ENCODE data around the gene GABRA6.
"Not testable (repeated sequence)": the region's sequence is repeated elsewhere in the genome, so short reads cannot be mapped to it uniquely, and the experiment has no call there.

GABRA6 gene

DNA sequence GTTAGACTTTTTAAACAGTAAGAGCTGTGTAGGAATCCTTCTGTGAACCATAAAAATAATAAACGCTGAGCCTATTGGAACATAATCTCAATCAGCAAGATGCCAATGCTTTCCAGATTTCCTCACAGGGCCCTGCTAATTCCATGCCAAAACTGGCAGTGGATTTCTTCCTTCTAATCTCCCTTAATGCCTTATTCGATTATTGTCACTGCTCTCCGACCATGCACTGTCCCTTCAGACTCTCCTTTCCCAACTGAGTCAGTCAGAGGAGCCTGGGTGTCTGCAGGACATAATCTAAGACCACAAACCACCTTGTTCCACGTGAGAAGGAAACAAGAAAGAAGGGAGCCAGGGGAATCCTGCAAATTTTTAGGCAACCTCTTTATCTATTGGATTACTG, at the start of gene GABRA6:
Gene GABRA6, plus strand, starts transcription at position 261 of the 400 bp plus-strand sequence. CDS start 269 bp downstream, outside the sequence.
- no peak for DNase-seq

DNA sequence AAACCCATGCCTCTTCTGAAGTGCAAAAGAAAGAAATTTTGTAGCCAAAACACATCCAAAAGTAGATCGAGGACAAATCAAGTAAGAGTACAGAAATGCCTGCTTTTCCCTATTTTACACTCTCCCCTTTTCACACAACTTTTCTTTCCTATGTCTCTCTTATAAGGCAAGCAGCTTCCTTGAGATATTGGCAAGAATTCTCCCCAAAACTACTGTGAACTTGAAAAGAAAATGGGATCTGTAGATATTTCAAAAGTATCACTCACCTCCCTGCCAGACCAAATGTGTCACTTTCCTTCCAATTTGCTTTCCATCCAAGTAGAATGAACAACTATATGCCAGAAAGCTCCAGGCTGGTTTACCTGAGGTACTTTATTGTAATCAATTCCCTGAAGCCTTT, 47.9 kb upstream of the GABRA6 start:
- DNase-seq = no peak

DNA sequence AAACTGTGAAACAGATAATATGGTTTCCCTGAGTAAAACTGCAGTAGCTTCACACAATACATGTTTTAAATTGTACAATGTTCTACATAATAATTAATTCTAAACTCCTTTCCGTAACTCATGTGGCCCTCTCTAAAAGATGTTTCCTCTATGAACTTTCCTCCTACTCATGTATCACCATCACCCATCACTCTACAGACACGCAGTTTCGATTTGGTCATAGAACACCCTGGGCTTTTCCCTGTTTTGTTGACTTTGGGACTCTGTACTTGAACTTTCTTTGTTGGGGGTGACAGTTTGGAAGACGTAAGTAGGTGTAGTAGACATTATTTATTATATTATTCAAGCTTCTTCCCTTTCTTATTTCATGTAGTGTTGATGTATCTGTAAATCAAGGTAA, 44.1 kb upstream of the GABRA6 start:
- DNase-seq = no peak

DNA sequence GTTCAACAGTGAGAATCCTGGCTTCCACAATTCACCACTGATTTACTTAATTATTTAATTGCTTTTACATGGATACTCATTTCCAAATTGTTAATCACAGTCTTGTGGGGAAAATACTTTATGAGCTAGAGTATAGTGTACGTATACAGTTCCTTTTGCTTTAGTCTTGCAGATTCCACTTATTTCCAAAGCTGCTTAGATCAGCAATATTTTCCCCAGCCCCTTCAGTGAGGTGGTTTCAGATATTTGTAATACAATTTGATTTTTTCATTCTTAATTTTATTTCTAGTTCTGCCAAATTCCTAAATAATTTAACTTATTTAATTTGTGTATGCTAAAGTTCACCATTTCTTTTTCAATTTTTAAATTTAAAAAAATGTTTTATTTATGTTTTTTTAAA, 40.3 kb upstream of the GABRA6 start:
- no peak for DNase-seq

DNA sequence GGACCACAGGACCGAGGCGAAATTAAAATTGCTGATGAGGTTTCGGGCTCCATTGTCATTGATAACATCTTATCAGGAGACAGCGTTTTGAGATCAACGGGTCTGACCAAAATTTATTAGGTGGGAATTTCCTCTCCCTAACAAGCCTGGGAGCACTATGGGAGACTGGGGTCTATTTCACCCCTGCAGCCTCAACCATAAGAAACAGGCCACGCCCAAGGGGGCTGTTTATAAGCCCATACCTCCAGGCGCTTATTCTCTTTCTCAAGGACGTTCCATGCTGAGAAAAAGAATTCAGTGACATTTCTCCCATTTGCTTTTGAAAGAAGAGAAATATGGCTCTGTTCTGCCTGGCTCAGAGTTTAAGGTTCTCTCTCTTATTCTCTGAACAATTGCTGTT, 33.6 kb upstream of the GABRA6 start:
- not testable (repeated sequence) for DNase-seq

DNA sequence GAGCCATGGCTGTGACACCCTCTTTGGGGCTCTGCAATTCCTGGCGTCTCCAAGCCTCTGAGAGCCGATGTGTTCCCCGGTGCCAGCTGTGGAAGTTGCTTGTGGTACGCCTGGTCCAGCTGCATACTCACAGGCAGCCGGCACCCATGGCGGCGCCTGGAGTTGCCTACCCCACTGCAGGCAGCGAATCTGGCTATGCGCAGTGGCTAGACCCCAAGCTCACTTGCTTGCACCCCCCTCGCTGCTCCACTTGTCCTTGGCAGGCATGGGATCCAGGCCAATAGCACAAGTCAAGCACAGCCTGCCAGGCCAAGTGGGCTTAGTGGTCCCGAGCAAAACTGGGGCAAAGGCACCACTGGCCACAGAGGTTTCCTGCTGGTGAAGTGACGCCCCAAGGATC, 24.7 kb upstream of the GABRA6 start:
- no peak for DNase-seq

DNA sequence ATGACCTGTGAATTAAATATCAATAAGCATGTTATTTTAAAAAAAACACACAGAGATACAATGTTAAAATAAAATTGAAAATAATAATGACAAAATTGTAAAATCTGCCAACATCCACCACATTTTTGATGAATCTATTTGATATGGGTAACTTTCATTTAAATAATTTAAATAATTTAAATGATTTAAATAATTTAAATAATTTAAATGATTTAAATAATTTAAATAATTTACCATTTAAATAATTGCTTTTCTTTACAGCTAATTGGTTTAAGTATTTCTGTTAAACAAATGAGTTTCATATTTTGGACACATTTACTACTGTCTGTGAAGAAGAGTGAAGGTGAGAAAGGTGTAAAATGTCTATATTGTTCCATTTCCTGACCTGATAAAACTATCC, 22.1 kb upstream of the GABRA6 start:
- DNase-seq = no peak

DNA sequence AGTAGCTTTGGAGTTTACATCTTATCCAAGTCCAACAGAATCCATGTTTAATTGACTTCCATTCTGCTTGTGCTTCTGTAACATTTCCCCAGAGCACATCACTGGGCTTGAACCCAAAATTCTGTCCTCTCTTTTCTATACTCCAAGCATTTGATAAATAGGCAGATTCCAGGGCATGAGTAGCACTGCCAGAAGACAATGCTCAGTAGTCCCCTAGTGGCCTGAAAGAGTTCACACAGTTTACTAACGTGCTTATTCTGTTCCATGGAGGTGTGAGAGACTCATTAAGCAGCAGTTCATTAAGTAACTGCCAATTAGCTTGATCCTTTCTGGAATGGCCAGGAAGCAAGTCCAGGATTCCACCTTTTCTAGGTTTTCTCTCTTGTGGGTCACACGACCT, 9.4 kb upstream of the GABRA6 start:
- DNase-seq = no peak

DNA sequence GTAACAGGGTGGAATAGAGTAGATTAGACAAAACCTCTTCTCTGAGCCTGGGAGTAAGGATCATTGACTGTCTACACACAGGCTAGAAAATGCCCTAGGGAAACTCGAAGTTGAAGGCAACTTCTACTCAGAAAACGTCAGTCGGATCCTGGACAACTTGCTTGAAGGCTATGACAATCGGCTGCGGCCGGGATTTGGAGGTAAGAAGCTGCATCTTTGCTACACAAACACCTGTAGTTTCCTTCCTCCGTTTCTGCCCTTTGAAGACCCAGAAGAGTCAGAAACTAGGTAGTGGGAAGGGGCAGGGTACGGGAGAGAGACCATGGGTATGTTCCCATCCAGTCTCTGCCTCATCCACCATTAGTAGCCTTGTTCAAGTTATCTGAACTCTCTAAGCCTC, 628 bp downstream of the GABRA6 start:
- no peak for DNase-seq

DNA sequence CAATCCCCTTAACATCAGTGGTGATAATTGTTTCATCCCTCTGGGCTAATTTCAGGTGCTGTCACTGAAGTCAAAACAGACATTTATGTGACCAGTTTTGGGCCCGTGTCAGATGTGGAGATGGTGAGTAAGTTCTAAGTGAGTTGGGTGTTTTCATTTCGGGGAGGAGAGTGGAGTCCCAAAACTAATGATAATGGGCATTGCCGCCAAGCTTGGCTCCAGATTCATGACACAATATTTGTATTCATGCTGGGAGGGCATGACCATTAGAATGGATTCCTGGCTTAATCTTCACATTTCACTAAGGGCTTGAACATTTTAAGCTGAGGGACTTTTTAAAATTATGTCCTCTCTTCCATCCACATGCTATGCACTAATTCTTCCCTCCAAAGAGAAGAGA, 1.4 kb downstream of the GABRA6 start:
- DNase-seq = no peak

DNA sequence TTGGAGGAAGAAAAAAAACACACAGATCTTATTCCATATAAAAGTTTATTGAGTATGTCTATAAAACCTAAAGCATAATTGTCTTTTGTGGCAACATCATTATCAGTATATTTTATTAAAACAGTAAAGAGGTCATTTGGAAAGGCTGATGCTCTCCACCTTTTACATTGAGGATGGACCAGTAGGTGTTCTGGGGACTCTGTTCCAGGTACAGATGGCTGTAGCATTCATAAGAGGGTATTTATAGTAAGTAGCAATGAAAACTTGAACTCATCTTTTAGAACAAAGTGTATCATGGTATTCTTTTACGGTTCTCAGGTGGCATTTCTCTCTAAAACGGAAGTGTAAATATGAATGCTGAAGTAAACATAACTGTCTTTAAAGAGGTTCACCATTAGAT, 1.8 kb downstream of the GABRA6 start:
- no peak for DNase-seq

DNA sequence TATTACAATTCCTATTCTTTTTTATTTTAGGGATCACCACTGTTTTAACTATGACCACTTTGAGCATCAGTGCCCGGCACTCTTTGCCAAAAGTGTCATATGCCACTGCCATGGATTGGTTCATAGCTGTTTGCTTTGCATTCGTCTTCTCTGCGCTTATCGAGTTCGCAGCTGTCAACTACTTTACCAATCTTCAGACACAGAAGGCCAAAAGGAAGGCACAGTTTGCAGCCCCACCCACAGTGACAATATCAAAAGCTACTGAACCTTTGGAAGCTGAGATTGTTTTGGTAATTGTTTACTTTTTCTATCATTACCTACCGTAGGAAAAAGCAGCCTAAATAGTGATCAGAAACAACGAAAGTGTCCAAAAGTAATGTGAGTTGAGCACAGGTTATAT, 6.4 kb downstream of the GABRA6 start:
- no peak for DNase-seq

DNA sequence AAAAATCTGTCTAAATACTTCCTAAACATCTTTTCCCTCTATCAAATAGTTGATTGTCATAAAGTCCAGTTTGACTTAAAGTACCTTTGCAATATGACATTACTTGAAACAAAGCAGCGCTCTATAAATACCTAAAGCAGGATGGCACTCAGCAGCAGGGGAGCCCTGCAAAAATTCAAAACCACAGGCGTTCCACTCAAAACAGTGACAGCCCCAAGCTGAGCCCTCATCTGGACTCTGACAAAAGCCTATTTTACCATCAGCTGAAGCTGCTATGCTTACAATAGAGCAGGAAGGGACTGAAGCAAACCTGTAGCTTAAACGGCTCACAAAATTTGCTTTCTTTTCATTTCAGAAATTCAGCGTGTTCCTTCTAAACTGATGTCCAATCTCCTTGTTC, 11.5 kb downstream of the GABRA6 start:
- no peak for DNase-seq

DNA sequence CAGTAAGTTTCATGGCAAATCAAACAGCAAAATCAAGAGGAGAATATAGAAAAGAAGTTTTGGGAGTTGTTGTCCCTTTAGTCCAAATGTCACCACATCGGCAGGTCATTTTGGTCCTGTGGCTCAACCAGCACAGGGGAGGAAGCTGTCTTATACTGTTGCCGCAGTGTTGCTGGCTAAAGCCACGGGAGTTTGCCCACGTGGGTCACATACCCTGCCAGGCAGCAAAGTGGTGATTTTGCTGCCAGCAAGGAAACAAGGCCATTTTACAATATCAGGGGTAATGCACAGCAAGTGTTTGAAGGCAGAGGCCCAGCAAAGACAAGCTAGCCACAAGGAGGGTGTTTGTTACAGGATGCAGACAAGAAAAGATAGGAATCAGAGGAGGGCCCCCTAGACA, 14.5 kb downstream of the GABRA6 start:
- no peak for DNase-seq

DNA sequence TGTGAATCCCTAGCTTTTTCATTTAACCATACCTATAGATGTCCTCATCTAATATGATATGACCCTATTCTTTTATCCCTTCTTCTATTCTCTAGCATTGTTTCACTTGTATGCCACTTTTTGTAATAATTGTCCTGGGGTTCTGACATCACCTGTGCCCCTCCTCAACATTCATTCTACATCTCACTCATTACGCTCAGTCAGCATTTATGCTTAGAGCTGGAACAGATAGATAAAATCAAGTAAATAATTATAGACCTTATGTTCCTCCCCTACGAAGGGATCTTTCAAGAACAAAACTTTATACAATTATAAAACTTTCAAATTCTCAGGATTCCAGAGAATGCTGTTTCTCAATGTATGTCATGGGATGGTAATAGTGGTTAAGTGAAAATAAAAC, 18.0 kb downstream of the GABRA6 start:
- DNase-seq = no peak

DNA sequence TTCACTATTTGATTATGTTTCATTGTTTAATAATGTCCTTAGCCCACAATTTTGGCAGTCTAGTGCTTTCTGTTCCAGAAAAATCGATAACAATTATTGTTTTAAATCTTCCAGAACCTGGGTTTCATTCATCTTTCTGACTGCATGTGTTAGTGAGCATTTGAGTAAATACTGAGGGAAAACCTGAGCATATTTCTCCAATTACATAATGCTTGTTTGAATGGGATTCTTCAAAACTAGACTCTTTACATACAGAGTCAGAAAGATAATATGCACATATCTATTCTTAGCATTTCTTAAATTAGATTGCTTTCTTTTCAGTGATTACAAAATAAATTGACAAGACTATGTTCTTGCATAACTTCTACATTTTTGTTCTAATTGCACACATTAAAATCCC, 21.9 kb downstream of the GABRA6 start:
- DNase-seq = no peak

DNA sequence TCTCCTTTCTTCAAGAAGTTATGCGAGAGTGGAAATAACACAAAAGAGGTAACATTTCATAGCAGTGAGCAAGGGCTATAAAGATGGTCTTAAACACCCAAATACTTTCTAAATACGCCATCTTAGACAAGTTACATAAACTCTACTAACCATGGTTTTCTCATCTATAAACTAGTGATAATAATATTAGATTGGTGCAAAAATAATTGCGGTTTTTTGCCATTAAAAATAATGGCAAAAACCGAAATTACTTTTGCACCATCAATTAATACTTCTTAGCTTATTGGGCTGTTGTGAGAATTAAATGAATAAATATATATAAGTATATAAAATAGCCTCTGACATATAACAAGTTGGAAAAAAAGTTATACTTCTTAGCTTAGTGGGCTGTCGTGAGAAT, 23.7 kb downstream of the GABRA6 start:
- DNase-seq = no peak

DNA sequence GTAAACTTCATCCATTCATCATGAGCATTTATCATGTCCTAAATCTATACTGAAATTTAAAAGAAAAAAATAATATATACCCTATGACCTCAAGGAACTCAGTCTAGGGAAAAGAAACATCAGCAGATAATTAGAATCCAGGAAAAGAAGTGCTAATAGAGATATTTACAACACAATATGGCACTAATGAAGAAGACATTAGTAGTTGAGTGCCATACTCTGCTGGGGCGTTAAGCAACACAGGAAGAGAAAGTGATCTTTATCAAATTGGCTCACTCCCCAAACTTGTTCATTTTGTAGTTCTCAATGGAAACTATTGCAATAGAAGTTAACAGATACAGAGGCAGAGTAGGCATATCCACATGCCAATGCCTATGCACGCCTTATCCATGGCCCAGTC, 27.5 kb downstream of the GABRA6 start:
- no peak for DNase-seq

DNA sequence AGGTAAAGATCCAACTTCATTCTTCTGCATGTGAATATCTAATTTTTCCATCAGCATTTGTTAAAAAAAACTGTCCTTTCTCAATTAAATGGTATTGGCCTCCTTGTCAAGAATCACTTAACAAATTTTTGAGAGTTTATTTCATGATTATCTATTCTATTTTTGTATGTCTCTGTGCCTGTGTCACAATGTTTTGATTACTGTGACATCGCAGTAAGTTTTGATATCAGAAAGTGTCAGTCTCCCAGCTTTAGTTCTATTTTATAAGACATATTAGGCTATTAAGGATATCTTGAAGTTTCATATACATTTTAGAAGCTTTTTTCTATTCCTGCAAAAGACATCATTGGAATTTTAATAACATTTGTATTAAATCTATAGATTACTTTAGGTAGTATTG, 33.6 kb downstream of the GABRA6 start:
- DNase-seq = no peak

DNA sequence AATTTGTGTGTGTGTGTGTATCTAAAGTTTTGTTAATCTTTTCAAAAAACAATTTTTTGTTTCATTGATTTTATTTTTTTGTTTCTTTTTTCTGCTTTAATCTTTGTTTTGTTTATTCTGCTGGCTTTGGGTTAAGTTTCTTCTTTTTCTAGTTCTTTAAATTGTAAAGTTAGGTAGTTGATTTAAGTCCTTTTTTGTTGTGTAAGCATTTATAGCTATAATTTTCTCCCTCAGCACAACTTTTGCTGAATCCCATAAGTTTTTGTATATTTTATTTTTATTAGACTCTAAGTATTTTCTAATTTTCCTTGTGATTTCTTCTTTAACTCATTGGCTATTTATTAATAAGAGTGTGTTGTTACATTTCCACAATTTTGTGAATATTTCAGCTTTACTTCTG, 34.9 kb downstream of the GABRA6 start:
- DNase-seq = no peak

DNA sequence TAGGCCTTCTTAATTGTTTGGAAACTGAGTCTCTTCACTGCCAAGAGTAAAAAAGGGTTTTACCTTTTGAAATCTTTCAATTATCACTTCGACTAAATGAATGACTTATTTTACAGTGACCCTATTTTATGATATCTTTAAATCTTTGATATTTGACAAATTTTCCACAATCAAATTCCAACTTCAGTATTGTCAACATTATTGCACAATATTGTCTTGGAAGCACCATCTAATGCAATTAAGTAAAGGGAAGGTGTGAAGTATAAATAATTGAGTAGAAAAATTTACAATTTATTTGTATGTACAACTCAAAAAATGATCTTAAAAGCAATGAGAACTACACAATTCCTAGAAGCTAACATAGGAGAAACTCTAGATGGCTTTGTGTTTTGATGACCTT, 49.2 kb downstream of the GABRA6 start:
- DNase-seq = no peak

DNA sequence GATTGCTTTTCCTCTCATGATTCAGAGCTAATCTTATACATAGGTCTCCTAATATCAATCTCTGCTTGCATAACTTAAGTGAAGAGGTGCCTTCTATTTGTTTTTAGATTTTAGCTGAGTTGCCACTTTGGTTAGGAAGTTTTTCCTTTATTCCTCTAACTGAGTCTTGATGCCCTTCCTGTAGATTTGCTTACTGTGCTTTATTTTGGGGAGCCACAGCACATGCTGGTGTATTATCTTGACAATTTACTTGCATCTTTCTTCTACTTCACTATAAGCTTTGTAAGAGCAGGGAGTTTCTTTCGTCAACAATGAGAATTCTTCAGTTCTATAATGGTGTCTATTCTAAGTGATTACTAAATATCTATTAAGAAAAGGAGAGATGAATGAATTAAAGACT, 54.9 kb downstream of the GABRA6 start:
- no peak for DNase-seq

DNA sequence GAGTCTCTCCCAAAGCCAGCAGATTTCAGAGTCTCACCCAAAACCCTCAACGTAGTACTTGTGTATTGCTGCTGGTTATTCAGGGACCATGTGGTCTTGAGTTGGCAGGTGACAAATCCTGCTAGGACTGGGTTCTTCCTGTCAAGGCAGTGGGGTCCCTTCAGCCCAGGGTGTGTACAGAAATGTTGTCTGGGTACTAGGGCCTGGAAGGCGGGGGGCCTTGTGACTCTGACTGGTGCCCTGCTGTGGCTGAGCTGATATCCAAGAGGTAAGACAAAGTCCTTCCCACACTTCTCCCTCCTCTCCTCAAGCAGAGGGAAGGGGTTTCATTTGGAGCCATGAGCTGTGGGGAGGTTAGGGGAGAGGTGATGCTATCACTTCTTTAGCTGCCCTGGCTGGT, 58.8 kb downstream of the GABRA6 start:
- DNase-seq = no peak

DNA sequence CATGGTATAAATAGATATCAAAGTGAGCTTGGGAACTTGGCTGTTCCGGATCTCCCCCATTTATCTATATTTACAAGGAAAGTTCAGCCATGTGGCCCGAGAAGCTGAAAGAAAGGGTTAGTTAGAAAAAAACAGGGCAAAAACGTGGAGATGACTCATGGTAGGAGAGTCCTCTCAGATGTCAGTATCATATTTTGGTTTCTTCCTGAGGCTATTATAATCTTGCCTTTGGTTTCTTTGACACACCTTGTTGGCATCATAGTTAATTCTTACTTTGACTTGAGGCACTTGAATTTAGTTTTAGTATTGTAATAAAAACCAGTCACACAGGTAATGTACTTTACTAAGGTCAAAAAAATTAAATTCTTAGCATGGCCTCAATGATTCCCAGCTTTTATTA, 59.9 kb downstream of the GABRA6 start:
- DNase-seq = no peak

DNA sequence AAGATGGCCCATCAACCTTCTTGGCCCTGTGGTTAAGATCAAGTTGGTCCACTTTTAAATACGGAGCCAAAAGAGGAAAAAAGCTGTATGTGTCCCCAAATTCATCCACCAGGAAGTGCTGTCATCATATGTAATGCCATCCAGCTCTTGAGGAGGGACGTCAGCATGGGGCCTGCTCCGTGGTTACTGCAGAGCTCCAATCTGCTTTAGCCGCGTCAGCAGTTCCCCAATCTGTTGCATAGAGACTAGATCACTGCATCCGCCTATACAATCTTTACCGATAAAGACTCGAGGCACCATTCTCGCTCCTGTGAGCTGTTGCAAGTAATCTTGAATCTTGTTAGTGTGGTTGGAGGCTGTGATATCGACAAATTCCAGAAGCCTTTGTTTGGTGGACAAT, 65.7 kb downstream of the GABRA6 start:
- no peak for DNase-seq

Data from COR-L47 (cell line).